ENCODE results near the gene LY6G5C. TPM values are rescaled to one million over a fixed set of nuclear protein-coding genes. Genes with fewer than 3 reads are reported as not detected.

Gene LY6G5C
- total RNA-seq, 4 donors from 2014 or later = 1.0 to 4.4 (median 3.8) TPM; not detected in 1

- H3K36me3 ChIP-seq = no peaks in the 10 kb centered on the region
- TF ChIP-seq POLR2A (IDR thresholded peaks at IDR 0.05) = no peak
- TF ChIP-seq, protein P1, sequence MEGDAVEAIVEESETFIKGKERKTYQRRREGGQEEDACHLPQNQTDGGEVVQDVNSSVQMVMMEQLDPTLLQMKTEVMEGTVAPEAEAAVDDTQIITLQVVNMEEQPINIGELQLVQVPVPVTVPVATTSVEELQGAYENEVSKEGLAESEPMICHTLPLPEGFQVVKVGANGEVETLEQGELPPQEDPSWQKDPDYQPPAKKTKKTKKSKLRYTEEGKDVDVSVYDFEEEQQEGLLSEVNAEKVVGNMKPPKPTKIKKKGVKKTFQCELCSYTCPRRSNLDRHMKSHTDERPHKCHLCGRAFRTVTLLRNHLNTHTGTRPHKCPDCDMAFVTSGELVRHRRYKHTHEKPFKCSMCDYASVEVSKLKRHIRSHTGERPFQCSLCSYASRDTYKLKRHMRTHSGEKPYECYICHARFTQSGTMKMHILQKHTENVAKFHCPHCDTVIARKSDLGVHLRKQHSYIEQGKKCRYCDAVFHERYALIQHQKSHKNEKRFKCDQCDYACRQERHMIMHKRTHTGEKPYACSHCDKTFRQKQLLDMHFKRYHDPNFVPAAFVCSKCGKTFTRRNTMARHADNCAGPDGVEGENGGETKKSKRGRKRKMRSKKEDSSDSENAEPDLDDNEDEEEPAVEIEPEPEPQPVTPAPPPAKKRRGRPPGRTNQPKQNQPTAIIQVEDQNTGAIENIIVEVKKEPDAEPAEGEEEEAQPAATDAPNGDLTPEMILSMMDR (IDR thresholded peaks at IDR 0.05) = no peak
- intact Hi-C loops (cut with DNase I; ENCODE audit: low total_unique reads) = no loop called here
Observed at GRCh38 chr6:31692353-31692752, 11.5 kb upstream of the LY6G5C start.

GRCh38 chr6:31691564-31692108, 10.8 kb upstream of the LY6G5C start:
- Histone ChIP-seq H3K4me1 (no peaks in the 10 kb centered on the region), H3K36me3 (no peaks in the 10 kb centered on the region), H3K27me3 (no peaks in the 10 kb centered on the region), H3K27ac (no peak overlapping the region), H3K4me3 (no peak overlapping the region), H3K9me3 (no peaks in the 10 kb centered on the region)
- no peak for DNase-seq
- no peak for TF ChIP-seq POLR2A (IDR thresholded peaks at IDR 0.05)
- TF ChIP-seq, protein P1 (IDR thresholded peaks at IDR 0.05) = no peak
- intact Hi-C loops (cut with DNase I; ENCODE audit: low total_unique reads) = no loop called here

More at GRCh38 chr6:31692353-31692752, 11.5 kb upstream of the LY6G5C start:
- H3K27ac ChIP-seq = no peak overlapping the region
- no peak for DNase-seq
- H3K4me1 ChIP-seq = no peaks in the 10 kb centered on the region
- H3K9me3 ChIP-seq = no peaks in the 10 kb centered on the region
- no peak overlapping the region for H3K4me3 ChIP-seq
- H3K27me3 ChIP-seq = no peaks in the 10 kb centered on the region

- Histone ChIP-seq H3K27me3 (no peaks in the 10 kb centered on the region), H3K27ac (peak overlapping the region in 1 of 2 donors; percentile 40), H3K4me3 (no peak overlapping the region), H3K36me3 (no peaks in the 10 kb centered on the region), H3K4me1 (no peaks in the 10 kb centered on the region), H3K9me3 (no peaks in the 10 kb centered on the region)
- intact Hi-C loops (cut with DNase I; ENCODE audit: low total_unique reads) = no loop called here
- no peak for TF ChIP-seq POLR2A (IDR thresholded peaks at IDR 0.05)
- TF ChIP-seq, protein P1 (IDR thresholded peaks at IDR 0.05) = no peak
- DNase-seq = no peak
Observed at GRCh38 chr6:31691078-31691463, 10.2 kb upstream of the LY6G5C start.

GRCh38 chr6:31690231-31691077, 9.6 kb upstream of the LY6G5C start:
- H3K36me3 ChIP-seq = no peaks in the 10 kb centered on the region
- intact Hi-C loops (cut with DNase I; ENCODE audit: low total_unique reads) = no loop called here

More at GRCh38 chr6:31690231-31691077, 9.6 kb upstream of the LY6G5C start:
- Histone ChIP-seq H3K27me3 (no peaks in the 10 kb centered on the region), H3K9me3 (no peaks in the 10 kb centered on the region), H3K4me1 (no peaks in the 10 kb centered on the region), H3K27ac (peak overlapping the region; percentile 40 to 44), H3K4me3 (no peak overlapping the region)
- DNase-seq = no peak
- TF ChIP-seq, protein P1 (IDR thresholded peaks at IDR 0.05) = no peak
- no peak for TF ChIP-seq POLR2A (IDR thresholded peaks at IDR 0.05)
